HUES6 (cell line): Measurements from ENCODE around the gene KCNB1.

ENCODE experiments used
- H3K27ac ChIP-seq: 2 replicates; pipeline ENCODE4 v1.7.0; 2013; ENCODE audit warnings: low read depth, mild to moderate bottlenecking, low read length, inconsistent platforms
- H3K27me3 ChIP-seq: 2 replicates; pipeline ENCODE4 v1.6.1; 2013; ENCODE audit warnings: low read length; ENCODE audit not compliant: control insufficient read depth, insufficient read depth
- H3K36me3 ChIP-seq: 2 replicates; pipeline ENCODE4 v1.6.1; 2013; ENCODE audit warnings: low read length; ENCODE audit not compliant: control insufficient read depth, insufficient read depth
- H3K4me1 ChIP-seq: 2 replicates; pipeline ENCODE4 v1.6.1; 2013; ENCODE audit warnings: low read length; ENCODE audit not compliant: control insufficient read depth, insufficient read depth
- H3K4me3 ChIP-seq: 2 replicates; pipeline ENCODE4 v1.5.1; 2013; ENCODE audit warnings: low read depth, low read length
- H3K9ac ChIP-seq: one replicate; pipeline ENCODE4 v1.6.1; 2013; ENCODE audit warnings: mild to moderate bottlenecking, low read length
- H3K9me3 ChIP-seq: 2 replicates; pipeline ENCODE4 v1.6.1; 2013; ENCODE audit warnings: low read depth, low read length; ENCODE audit not compliant: control insufficient read depth, insufficient read depth

KCNB1 gene

DNA sequence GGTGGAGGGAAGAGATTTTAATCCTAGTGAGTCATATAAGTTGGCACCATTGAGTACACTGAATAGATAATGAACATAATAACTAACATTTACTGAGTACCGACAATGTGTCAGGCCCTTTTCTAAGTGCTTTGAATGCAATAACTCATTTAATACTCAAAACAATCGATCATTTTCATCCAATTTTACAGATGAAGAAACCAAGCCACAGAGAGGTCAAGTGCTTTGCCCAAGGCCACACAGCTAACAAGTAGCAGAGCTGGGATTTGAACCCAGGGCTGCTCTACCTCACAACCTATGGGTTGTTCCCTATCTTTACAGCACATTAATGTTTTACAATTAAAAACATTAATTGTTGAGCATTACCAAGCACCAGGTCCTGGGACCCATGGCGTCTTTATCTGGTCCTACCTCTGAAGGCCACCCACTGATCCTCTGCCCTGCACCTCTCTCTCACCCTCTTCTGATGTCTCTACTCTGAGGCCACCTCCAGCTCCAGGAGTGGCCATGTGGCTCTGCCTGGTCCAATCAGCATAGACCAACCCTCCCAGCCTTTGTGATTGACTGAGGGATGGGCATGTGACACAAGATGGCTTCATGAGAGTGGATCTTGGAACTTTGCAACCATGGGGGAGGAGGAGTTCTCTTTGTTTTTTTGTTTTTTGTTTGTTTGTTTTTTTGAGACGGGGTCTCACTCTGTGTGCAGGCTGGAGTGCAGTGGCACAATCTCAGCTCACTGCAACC, 83.9 kb downstream of the KCNB1 start:
- peaks cover 8% of the 10 kb centered on the region; the same call in 1 of the 2 replicates for H3K9me3 ChIP-seq
- H3K36me3 ChIP-seq = no peaks in the 10 kb centered on the region
- H3K4me1 ChIP-seq = no peaks in the 10 kb centered on the region
- no peaks in the 10 kb centered on the region for H3K27me3 ChIP-seq
- no peak overlapping the region for H3K27ac ChIP-seq
- H3K9ac ChIP-seq = no peak overlapping the region
- H3K4me3 ChIP-seq = no peak overlapping the region

DNA sequence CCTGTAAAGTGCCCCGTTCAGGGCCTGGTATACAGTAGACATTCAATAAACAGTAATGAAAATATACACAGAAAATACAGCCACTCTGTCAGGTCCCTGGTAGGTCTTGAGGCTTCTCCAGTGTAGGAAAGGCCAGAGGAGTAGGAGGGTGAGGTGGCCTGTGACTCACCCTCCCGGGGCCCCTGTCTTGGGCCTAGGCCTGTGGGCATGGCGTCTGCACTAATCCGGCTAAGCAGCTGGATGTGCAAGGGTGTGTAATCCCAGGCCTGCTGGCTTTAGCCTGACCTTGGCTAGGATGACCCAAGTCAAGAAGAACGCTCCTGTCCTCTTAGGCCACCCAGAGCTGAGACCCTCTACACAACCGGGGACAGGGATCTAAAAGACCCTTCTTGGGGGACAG, 84.9 kb downstream of the KCNB1 start:
- no peak overlapping the region for H3K27ac ChIP-seq
- no peaks in the 10 kb centered on the region for H3K36me3 ChIP-seq
- no peaks in the 10 kb centered on the region for H3K4me1 ChIP-seq
- H3K4me3 ChIP-seq = no peak overlapping the region
- H3K27me3 ChIP-seq = no peaks in the 10 kb centered on the region
- H3K9me3 ChIP-seq = peaks cover 6% of the 10 kb centered on the region; the same call in 1 of the 2 replicates
- no peak overlapping the region for H3K9ac ChIP-seq

DNA sequence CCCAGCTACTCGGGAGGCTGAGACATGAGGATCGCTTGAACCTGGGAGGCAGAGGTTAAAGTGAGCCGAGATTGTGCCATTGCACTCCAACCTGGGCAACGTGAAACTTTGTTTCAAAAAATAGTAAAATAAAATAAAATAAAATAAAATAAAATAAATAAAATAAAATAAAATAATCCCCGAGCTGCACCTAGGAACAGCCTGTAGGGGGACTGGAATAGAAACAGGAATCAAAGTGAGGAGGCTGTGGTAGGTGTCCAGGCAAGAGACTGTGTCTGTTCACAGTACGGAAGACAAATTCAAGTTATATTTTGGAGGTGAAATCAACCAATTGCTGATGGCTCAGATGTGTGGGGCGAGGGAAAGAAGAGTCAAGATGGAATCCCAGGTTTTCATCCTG, 86.2 kb downstream of the KCNB1 start:
- no peaks in the 10 kb centered on the region for H3K9me3 ChIP-seq
- no peak overlapping the region for H3K9ac ChIP-seq
- H3K27ac ChIP-seq = no peak overlapping the region
- H3K4me1 ChIP-seq = no peaks in the 10 kb centered on the region
- H3K27me3 ChIP-seq = no peaks in the 10 kb centered on the region
- no peaks in the 10 kb centered on the region for H3K36me3 ChIP-seq
- no peak overlapping the region for H3K4me3 ChIP-seq

DNA sequence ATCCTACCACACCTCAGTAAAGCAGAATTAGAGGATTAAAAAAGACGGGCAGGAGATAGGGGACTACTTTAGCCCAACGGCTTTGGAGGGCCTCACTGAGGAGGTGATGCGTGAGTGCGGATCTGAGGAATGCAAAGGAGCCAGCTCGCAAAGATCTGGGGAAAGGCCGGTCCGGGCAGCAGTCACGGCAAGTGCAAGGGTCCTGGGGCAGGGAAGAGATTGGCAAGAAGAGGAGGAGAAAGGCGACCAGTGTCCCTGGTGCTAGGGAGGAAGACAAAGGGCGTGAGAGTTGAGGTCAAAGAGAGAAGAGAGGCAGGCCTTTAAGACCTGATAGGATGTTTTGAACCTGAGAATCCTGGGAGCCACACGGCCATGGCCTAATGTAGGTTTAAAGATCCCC, 86.8 kb downstream of the KCNB1 start:
- H3K9ac ChIP-seq = no peak overlapping the region
- no peak overlapping the region for H3K27ac ChIP-seq

DNA sequence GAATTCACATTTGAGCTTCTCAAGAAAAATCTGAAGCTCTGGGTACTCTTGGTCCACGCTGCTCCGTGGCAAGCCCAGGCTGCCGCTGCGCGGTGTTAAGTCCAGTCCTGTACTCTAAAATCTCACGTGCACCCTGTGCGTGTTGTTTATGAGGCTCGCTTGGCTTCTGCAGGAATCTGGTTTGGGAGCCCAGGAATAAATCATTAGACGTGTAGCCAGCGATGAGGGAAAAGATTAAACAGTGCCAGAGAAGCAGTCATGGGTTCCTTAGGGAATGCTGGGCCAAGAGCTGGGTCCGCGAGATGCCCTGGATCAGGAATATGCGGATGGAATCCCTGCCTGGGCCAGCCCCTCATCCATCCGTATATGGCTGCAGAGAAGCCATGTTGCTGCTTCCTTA, 87.3 kb downstream of the KCNB1 start:
- H3K4me1 ChIP-seq = no peaks in the 10 kb centered on the region
- no peak overlapping the region for H3K9ac ChIP-seq
- no peaks in the 10 kb centered on the region for H3K36me3 ChIP-seq
- H3K27ac ChIP-seq = no peak overlapping the region
- H3K27me3 ChIP-seq = no peaks in the 10 kb centered on the region
- no peaks in the 10 kb centered on the region for H3K9me3 ChIP-seq
- H3K4me3 ChIP-seq = no peak overlapping the region

More for the DNA sequence above, 86.8 kb downstream of the KCNB1 start:
- no peak overlapping the region for H3K4me3 ChIP-seq
- H3K36me3 ChIP-seq = no peaks in the 10 kb centered on the region
- H3K9me3 ChIP-seq = no peaks in the 10 kb centered on the region
- H3K27me3 ChIP-seq = no peaks in the 10 kb centered on the region
- H3K4me1 ChIP-seq = no peaks in the 10 kb centered on the region

DNA sequence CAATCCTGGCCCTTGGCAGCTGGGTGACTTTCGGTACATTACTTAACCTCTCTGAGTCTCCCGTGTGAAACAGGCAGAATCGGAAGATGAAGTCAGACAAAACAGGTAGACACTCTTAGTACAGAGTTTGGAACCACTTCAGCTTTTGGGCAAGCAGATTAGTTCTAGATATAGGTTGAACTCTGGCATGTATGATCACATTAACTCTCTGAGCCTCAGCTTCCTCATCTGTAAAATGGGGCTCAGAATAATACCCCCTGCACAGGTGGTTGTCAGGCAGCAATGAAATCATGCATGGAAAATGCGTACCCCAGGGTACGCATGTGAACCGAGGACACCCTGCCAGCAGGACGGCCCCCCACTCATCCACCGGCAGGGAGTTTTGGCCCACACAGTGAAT, 87.7 kb downstream of the KCNB1 start:
- Histone ChIP-seq H3K9me3 (no peaks in the 10 kb centered on the region), H3K4me1 (no peaks in the 10 kb centered on the region), H3K36me3 (no peaks in the 10 kb centered on the region), H3K27me3 (no peaks in the 10 kb centered on the region), H3K27ac (no peak overlapping the region), H3K4me3 (no peak overlapping the region), H3K9ac (no peak overlapping the region)

DNA sequence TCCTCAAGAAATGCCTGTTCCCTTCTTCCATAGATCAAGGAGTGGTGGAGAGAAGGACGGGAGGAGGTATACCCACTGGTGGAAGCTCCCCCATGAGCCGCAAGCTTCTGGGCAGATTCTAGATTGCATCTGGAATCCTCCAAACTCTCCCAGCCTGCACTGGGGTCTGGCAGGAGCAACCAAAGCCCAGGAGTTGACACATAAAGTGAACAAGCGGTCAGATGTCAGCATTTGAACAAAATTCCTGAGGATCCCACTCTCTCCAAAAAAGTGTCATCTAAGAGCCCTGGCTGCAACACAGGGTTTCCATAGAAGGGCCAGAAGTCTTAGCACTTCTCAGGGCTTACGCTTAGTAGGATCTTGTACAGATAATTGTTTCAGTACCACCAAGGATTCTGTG, 88.2 kb downstream of the KCNB1 start:
- H3K36me3 ChIP-seq = no peaks in the 10 kb centered on the region
- H3K27ac ChIP-seq = no peak overlapping the region
- H3K4me1 ChIP-seq = no peaks in the 10 kb centered on the region
- no peaks in the 10 kb centered on the region for H3K9me3 ChIP-seq
- H3K9ac ChIP-seq = no peak overlapping the region
- no peaks in the 10 kb centered on the region for H3K27me3 ChIP-seq
- no peak overlapping the region for H3K4me3 ChIP-seq

DNA sequence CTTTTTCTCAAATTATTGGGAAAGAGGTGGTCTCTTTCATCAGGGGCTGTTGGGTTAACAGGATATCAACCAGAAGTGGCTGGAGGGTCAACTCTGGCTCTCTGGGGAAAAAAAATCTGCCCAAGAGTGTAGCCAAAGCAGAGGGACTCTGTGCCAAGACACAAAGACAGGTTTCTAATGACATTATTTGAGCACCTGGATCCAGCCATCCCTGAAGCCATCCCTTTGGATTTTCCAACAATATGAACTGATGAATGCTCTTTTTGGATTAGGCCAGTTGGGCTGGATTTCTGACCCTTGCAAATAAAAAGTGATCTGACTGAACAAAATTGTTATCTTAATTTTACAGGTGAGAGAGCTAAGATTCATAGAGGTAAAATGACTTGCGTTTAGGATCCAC, 88.7 kb downstream of the KCNB1 start:
- Histone ChIP-seq H3K27ac (no peak overlapping the region), H3K4me1 (no peaks in the 10 kb centered on the region), H3K36me3 (no peaks in the 10 kb centered on the region), H3K4me3 (no peak overlapping the region), H3K27me3 (no peaks in the 10 kb centered on the region), H3K9me3 (no peaks in the 10 kb centered on the region), H3K9ac (no peak overlapping the region)

DNA sequence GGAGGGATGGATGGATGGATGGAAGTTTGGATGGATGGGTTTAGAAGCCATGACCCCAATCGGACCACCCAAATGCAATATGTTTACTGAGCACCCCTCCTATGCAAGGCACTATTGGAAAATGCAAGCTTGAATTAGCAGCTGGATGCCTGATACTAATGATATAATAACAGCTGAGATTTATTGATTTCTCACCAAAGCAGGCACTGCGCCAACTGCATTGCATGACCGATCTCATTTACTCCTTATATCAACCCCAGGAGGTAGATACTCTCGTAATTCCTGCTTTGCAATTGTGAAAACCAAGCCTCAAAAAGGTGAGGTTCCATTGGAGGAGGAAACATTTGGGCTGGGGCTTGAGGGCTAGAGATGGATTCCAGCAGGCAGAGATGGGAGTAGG, 89.7 kb downstream of the KCNB1 start:
- Histone ChIP-seq H3K27ac (no peak overlapping the region), H3K36me3 (no peaks in the 10 kb centered on the region), H3K27me3 (no peaks in the 10 kb centered on the region), H3K9me3 (no peaks in the 10 kb centered on the region), H3K4me3 (no peak overlapping the region), H3K4me1 (no peaks in the 10 kb centered on the region), H3K9ac (no peak overlapping the region)

DNA sequence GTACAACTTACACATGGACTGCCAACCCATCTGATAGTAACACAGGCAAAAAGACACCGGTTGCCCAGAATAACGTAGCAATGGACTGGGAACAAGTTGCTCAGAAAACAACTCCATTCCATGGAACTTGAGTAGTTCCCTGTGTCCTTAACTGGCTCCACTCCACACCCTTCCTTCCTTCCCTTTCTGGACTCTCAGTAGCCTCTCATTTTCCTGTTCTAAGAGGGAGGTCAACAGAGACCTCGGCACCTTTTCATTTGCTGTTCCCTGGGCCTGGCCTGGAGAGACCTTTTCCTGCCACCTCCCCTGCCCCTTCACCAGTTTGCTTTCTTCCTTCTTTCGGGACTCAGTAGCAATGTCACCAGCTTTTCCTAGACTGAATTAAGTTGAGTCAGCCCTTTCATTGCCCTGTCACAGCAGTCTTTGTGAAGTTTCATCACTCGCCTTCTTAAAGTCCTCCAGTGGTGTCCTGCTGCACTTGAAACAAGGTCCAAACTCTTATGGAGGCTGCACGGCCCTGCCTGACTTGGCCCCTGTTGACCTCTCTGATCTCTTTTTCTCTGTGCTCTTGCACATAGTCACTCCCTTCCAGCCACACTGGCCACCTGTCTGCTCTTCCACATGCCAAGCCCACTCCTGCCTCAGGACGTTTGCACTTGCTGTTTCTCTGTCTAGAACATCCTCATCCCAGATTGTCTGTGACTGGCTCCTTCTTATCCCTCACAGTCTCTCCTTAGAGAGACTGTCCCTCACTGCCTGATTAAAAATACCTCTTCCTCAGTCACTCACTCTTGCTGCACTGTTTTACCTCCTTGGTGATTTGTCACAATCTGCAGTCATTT, 90.8 kb downstream of the KCNB1 start:
- Histone ChIP-seq H3K9ac (no peak overlapping the region), H3K9me3 (no peaks in the 10 kb centered on the region), H3K4me3 (no peak overlapping the region), H3K27me3 (no peaks in the 10 kb centered on the region), H3K4me1 (no peaks in the 10 kb centered on the region), H3K27ac (no peak overlapping the region), H3K36me3 (no peaks in the 10 kb centered on the region)

DNA sequence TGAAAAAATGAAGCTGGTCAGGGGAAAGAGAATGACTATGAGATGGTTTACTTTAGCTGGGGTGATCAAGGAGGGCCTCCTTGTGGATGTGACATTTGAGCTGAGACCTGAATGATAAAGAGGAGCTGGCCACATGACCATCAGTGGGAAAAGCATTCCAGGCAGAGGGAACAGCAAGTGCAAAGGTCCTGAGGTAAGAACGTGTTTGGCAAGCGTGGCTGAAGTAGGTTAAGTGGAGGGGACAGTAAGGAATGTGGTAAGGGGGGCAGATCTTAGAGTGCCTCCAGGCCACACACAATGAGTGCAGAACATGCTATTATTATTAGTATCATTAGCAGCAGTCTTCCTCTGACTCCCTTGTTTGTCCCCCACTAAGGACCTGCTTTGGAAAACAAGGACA, 92.6 kb downstream of the KCNB1 start:
- no peaks in the 10 kb centered on the region for H3K36me3 ChIP-seq
- no peak overlapping the region for H3K4me3 ChIP-seq
- H3K9ac ChIP-seq = no peak overlapping the region
- H3K4me1 ChIP-seq = no peaks in the 10 kb centered on the region
- H3K27me3 ChIP-seq = no peaks in the 10 kb centered on the region
- H3K27ac ChIP-seq = no peak overlapping the region
- no peaks in the 10 kb centered on the region for H3K9me3 ChIP-seq
